GM23248 (cell line): ENCODE measurements around the gene BICRA. TPM values are rescaled to one million over a fixed set of nuclear protein-coding genes. Genes with fewer than 3 reads are reported as not detected.

Experiments used
- DNase-seq: peaks from one replicate; pipeline ENCODE4 v3.0.0-alpha.2; 2015
- H2AFZ ChIP-seq: fragments of 200-600 bp; sonication (generic); 2 replicates; pipeline ENCODE4 v1.6.1; 2016; ENCODE audit warnings: antibody characterized with exemption
- H3F3A ChIP-seq: fragments of 200-600 bp; sonication (generic); 2 replicates; pipeline ENCODE4 v1.6.1; 2016; ENCODE audit warnings: mild to moderate bottlenecking, antibody characterized with exemption, mixed run types; ENCODE audit not compliant: insufficient read depth
- H3K27ac ChIP-seq: fragments of 200-600 bp; sonication (generic); 2 replicates; pipeline ENCODE4 v1.5.1; 2016; ENCODE audit warnings: mild to moderate bottlenecking
- H3K27me3 ChIP-seq: fragments of 200-600 bp; sonication (generic); replicated peaks from 2 replicates; pipeline ENCODE4 v1.6.1; 2016; ENCODE audit warnings: mild to moderate bottlenecking; ENCODE audit not compliant: insufficient read depth
- H3K36me3 ChIP-seq: fragments of 200-600 bp; sonication (generic); 2 replicates; pipeline ENCODE4 v1.6.1; 2016; ENCODE audit warnings: low read depth, mild to moderate bottlenecking
- H3K4me1 ChIP-seq: fragments of 200-600 bp; sonication (generic); 2 replicates; pipeline ENCODE4 v1.6.1; 2016; ENCODE audit warnings: mild to moderate bottlenecking; ENCODE audit not compliant: insufficient read depth
- H3K4me2 ChIP-seq: fragments of 200-600 bp; sonication (generic); one replicate; pipeline ENCODE4 v1.6.1; 2016; ENCODE audit warnings: mild to moderate bottlenecking; ENCODE audit not compliant: unreplicated experiment
- H3K4me3 ChIP-seq: fragments of 200-600 bp; sonication (generic); 2 replicates; pipeline ENCODE4 v1.5.1; 2016; ENCODE audit warnings: mild to moderate bottlenecking
- H3K79me2 ChIP-seq: fragments of 200-600 bp; sonication (generic); 2 replicates; pipeline ENCODE4 v1.6.1; 2016; ENCODE audit warnings: mild to moderate bottlenecking; ENCODE audit not compliant: insufficient read depth
- H3K9ac ChIP-seq: fragments of 200-600 bp; sonication (generic); 2 replicates; pipeline ENCODE4 v1.6.1; 2016; ENCODE audit warnings: mild to moderate bottlenecking
- H3K9me2 ChIP-seq: fragments of 200-600 bp; sonication (generic); 2 replicates; pipeline ENCODE4 v1.6.1; 2016; ENCODE audit warnings: mixed run types, mild to moderate bottlenecking, moderate library complexity; ENCODE audit not compliant: insufficient read depth
- H3K9me3 ChIP-seq: fragments of 200-600 bp; sonication (generic); one replicate; pipeline ENCODE4 v1.6.1; 2017; ENCODE audit warnings: low read depth
- H4K20me1 ChIP-seq: fragments of 200-600 bp; sonication (generic); 2 replicates; pipeline ENCODE4 v1.6.0; 2016; ENCODE audit not compliant: insufficient read depth
- EZH2 ChIP-seq: fragments of 200-600 bp; sonication (generic); IDR thresholded peaks from 2 replicates; pipeline ENCODE4 v1.6.1; 2018; ENCODE audit warnings: antibody characterized with exemption, mild to moderate bottlenecking; ENCODE audit not compliant: insufficient read depth, poor library complexity, severe bottlenecking
- EZH2phosphoT487 ChIP-seq: fragments of 200-600 bp; sonication (generic); IDR thresholded peaks from 2 replicates; pipeline ENCODE4 v1.6.1; 2018; ENCODE audit warnings: antibody characterized with exemption, moderate library complexity, mild to moderate bottlenecking, low read depth; ENCODE audit not compliant: insufficient read depth
- WGBS, 2 experiments: methylation state at CpG; one replicate each; pipeline ENCODE4 v1.1.6; 2015 to 2017; ENCODE audit warnings: low lambda C conversion rate in 2 of 2, low coverage in 1 of 2; ENCODE audit errors: missing lambda C conversion rate in 2 of 2; 5-methylcytosine and 5-hydroxymethylcytosine counted together
- in situ Hi-C: fragments of 300-500 bp; cut with MboI; formaldehyde crosslinking; loops from 2 replicates; pipeline ENCODE4 v1.15.0; 2020
- polyA plus RNA-seq: library from polyadenylated mRNA; unstranded; fragments of >200 nt; fragmentation: Nextera tagmentation; extraction: Ambion mirVana; gene quantifications from 2 replicates; pipeline ENCODE4 v1.2.1, GENCODE V29; 2016
- total RNA-seq: library from RNA; depleted of rRNA; stranded (reverse); fragments of >200 nt; shearing (Covaris generic); gene quantifications from 2 replicates; pipeline ENCODE4 v1.2.3, GENCODE V29; 2014

Gene BICRA
- total and polyA plus RNA-seq, 2 experiments from 2014 or later = 0.86 to 1.1 TPM

- WGBS, 2 experiments = 83 to 84% methylated on average over 5 to 28 of the region's 28 CpGs
- 0 out of 2 replicates have a peak, but pooled peaks cover 7% of the 10 kb centered on the region for H3F3A ChIP-seq
- H3K9me2 ChIP-seq = no peaks in the 10 kb centered on the region
- H3K79me2 ChIP-seq = peaks cover 12% of the 10 kb centered on the region; the same call in 1 of the 2 replicates
- no peak overlapping the region for H3K4me3 ChIP-seq
- H3K4me2 ChIP-seq = no peak overlapping the region
- in situ Hi-C loops = no loop called here
- H2AFZ ChIP-seq = no peak overlapping the region
- no peak overlapping the region for H3K9ac ChIP-seq
- H3K27ac ChIP-seq = no peak overlapping the region
- H4K20me1 ChIP-seq = 0 out of 2 replicates have a peak, but pooled peaks cover 3% of the 10 kb centered on the region
- H3K4me1 ChIP-seq = no peaks in the 10 kb centered on the region
- no peaks in the 10 kb centered on the region for H3K27me3 ChIP-seq
- no peak for DNase-seq
- no peak for TF ChIP-seq EZH2phosphoT487
- TF ChIP-seq EZH2 = no peak
- no peaks in the 10 kb centered on the region for H3K9me3 ChIP-seq
- 0 out of 2 replicates have a peak, but pooled peaks cover 2% of the 10 kb centered on the region for H3K36me3 ChIP-seq
These were observed 85.7 kb downstream of the BICRA start for GRCh38 chr19:47694466-47695273.

GRCh38 chr19:47695533-47696262, 86.8 kb downstream of the BICRA start:
- Histone ChIP-seq H3F3A (0 out of 2 replicates have a peak, but pooled peaks cover 7% of the 10 kb centered on the region), H4K20me1 (no peaks in the 10 kb centered on the region), H3K36me3 (peaks cover 12% of the 10 kb centered on the region; the same call in 1 of the 2 replicates), H3K27me3 (no peaks in the 10 kb centered on the region), H3K9me2 (no peaks in the 10 kb centered on the region), H3K4me3 (no peak overlapping the region), H3K9me3 (no peaks in the 10 kb centered on the region), H3K27ac (no peak overlapping the region), H3K79me2 (peaks cover 8% of the 10 kb centered on the region; the same call in 1 of the 2 replicates), H3K4me1 (no peaks in the 10 kb centered on the region), H2AFZ (no peak overlapping the region), H3K4me2 (no peak overlapping the region), H3K9ac (no peak overlapping the region)
- TF ChIP-seq EZH2 (no peak), EZH2phosphoT487 (no peak)
- WGBS, 2 experiments = 83 to 91% methylated on average over 22 to 26 of the region's 26 CpGs
- DNase-seq = no peak
- in situ Hi-C loops = no loop called here

GRCh38 chr19:47696635-47697034, 87.7 kb downstream of the BICRA start:
- Histone ChIP-seq H3K9ac (no peak overlapping the region), H3K9me2 (no peaks in the 10 kb centered on the region), H3K27ac (no peak overlapping the region), H3K9me3 (no peaks in the 10 kb centered on the region), H3K4me2 (no peak overlapping the region), H3K4me3 (no peak overlapping the region), H3K36me3 (peaks cover 13% of the 10 kb centered on the region; the same call in 1 of the 2 replicates), H3F3A (0 out of 2 replicates have a peak, but pooled peaks cover 7% of the 10 kb centered on the region), H2AFZ (no peak overlapping the region), H3K27me3 (no peaks in the 10 kb centered on the region), H4K20me1 (no peaks in the 10 kb centered on the region), H3K4me1 (no peaks in the 10 kb centered on the region), H3K79me2 (0 out of 2 replicates have a peak, but pooled peaks cover 8% of the 10 kb centered on the region)
- 89 to 94% methylated on average over 7 to 8 of the region's 8 CpGs for WGBS, 2 experiments
- in situ Hi-C loops = no loop called here
- TF ChIP-seq EZH2phosphoT487 = no peak
- TF ChIP-seq EZH2 = no peak
- no peak for DNase-seq

- in situ Hi-C loops = no loop called here
- Histone ChIP-seq H3K27ac (peak overlapping the region; percentile 47), H3K4me2 (no peak overlapping the region), H3K36me3 (peaks cover 13% of the 10 kb centered on the region; the same call in 1 of the 2 replicates), H2AFZ (no peak overlapping the region), H3K79me2 (no peaks in the 10 kb centered on the region), H3F3A (0 out of 2 replicates have a peak, but pooled peaks cover 7% of the 10 kb centered on the region), H3K9ac (peak overlapping the region; percentile 20; the same call in 1 of the 2 replicates), H3K9me2 (no peaks in the 10 kb centered on the region), H3K9me3 (no peaks in the 10 kb centered on the region), H3K4me3 (no peak overlapping the region), H3K4me1 (no peaks in the 10 kb centered on the region), H4K20me1 (no peaks in the 10 kb centered on the region), H3K27me3 (no peaks in the 10 kb centered on the region)
- DNase-seq = peak; percentile 91
- TF ChIP-seq EZH2phosphoT487 (no peak), EZH2 (no peak)
- 22 to 31% methylated on average over 17 to 21 of the region's 21 CpGs for WGBS, 2 experiments
These were observed 89.1 kb downstream of the BICRA start for GRCh38 chr19:47697863-47698609.
